Measurements from ENCODE around the gene HEATR5A. TPM values are rescaled to one million over a fixed set of nuclear protein-coding genes. Genes with fewer than 3 reads are reported as not detected.
"Not testable (repeated sequence)": the region's sequence is repeated elsewhere in the genome, so short reads cannot be mapped to it uniquely, and the experiment has no call there.

HEATR5A gene
- total and polyA plus RNA-seq, 9 of the 15 experiments (the other 6 are each of a cell fraction or from before 2014, with no cell fraction given), result 8.0 to 50.9 (median 23.0) TPM

DNA sequence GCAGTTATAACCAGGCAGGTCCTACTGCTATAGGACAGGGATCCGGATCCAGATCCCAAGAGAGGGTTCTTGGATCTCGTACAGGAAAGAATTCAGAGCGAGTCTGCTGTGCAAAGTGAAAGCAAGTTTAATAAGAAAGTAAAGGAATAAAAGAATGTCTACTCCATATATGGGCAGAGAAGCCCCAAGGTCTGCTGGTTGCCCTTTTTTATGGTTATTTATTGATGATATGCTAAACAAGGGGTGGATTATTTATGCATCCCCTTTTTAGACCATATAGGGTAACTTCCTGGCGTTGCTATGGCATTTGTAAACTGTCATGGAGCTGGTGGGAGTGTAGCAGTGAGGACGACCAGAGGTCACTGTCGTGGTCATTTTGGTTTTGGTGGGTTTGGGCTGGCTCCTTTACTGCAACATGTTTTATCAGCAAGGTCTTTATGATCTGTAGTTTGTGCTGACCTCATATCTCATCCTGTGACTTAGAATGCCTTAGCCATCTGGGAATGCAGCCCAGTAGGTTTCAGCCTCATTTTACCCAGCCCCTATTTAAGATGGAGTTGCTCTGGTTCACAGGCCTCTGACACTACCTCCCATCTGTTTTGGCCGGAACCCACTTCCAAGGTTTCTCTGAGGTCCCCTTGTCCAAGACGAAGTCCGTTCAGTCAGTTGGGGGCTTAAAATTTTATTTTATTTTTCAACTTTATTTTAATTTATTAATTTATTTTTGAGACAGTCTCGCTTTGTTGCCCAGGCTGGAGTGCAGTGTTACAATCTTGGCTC is 178.0 kb downstream of the HEATR5A start (continued):
- TF ChIP-seq, protein P1, sequence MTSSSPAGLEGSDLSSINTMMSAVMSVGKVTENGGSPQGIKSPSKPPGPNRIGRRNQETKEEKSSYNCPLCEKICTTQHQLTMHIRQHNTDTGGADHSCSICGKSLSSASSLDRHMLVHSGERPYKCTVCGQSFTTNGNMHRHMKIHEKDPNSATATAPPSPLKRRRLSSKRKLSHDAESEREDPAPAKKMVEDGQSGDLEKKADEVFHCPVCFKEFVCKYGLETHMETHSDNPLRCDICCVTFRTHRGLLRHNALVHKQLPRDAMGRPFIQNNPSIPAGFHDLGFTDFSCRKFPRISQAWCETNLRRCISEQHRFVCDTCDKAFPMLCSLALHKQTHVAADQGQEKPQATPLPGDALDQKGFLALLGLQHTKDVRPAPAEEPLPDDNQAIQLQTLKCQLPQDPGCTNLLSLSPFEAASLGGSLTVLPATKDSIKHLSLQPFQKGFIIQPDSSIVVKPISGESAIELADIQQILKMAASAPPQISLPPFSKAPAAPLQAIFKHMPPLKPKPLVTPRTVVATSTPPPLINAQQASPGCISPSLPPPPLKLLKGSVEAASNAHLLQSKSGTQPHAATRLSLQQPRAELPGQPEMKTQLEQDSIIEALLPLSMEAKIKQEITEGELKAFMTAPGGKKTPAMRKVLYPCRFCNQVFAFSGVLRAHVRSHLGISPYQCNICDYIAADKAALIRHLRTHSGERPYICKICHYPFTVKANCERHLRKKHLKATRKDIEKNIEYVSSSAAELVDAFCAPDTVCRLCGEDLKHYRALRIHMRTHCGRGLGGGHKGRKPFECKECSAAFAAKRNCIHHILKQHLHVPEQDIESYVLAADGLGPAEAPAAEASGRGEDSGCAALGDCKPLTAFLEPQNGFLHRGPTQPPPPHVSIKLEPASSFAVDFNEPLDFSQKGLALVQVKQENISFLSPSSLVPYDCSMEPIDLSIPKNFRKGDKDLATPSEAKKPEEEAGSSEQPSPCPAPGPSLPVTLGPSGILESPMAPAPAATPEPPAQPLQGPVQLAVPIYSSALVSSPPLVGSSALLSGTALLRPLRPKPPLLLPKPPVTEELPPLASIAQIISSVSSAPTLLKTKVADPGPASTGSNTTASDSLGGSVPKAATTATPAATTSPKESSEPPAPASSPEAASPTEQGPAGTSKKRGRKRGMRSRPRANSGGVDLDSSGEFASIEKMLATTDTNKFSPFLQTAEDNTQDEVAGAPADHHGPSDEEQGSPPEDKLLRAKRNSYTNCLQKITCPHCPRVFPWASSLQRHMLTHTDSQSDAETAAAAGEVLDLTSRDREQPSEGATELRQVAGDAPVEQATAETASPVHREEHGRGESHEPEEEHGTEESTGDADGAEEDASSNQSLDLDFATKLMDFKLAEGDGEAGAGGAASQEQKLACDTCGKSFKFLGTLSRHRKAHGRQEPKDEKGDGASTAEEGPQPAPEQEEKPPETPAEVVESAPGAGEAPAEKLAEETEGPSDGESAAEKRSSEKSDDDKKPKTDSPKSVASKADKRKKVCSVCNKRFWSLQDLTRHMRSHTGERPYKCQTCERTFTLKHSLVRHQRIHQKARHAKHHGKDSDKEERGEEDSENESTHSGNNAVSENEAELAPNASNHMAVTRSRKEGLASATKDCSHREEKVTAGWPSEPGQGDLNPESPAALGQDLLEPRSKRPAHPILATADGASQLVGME (CRISPR knock-in tag; IDR thresholded peaks at IDR 0.05), result peak; percentile 87; the same call in 1 of the 2 replicates
- peak; percentile 89 for TF ChIP-seq ETS2 (tag; IDR thresholded peaks at IDR 0.05; ENCODE audit: borderline replicate concordance, poor library complexity, severe bottlenecking)
- TF ChIP-seq SMAD3 (CRISPR knock-in tag; conservative IDR thresholded peaks at IDR 0.05), result peak; percentile 98
- TF ChIP-seq ZFPM2 (CRISPR knock-in tag; IDR thresholded peaks at IDR 0.05), result 0 out of 2 replicates have a peak, but pooled peaks have one; percentile 62
- TF ChIP-seq HOXB6 (CRISPR knock-in tag; IDR thresholded peaks at IDR 0.05; ENCODE audit: borderline replicate concordance), result peak; percentile 78; the same call in 1 of the 2 replicates
- peak; percentile 52; the same call in 1 of the 2 replicates for TF ChIP-seq ZNF785 (CRISPR knock-in tag; IDR thresholded peaks at IDR 0.05)
- TF ChIP-seq NFXL1 (CRISPR knock-in tag; IDR thresholded peaks at IDR 0.05), result peak; percentile 91
- TF ChIP-seq IFI16 (CRISPR knock-in tag; IDR thresholded peaks at IDR 0.05), result peak; percentile 92
- peak; percentile 98 for TF ChIP-seq SMAD4 (CRISPR knock-in tag; conservative IDR thresholded peaks at IDR 0.05)
- TF ChIP-seq, protein P2, sequence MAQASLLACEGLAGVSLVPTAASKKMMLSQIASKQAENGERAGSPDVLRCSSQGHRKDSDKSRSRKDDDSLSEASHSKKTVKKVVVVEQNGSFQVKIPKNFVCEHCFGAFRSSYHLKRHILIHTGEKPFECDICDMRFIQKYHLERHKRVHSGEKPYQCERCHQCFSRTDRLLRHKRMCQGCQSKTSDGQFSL (CRISPR knock-in tag; IDR thresholded peaks at IDR 0.05), result not testable (repeated sequence)
- TF ChIP-seq, protein P2 (tag; IDR thresholded peaks at IDR 0.05), result peak in 1 of 2 experiments; percentile 97; a peak in 2 of 4 replicates
- TF ChIP-seq ERF (CRISPR knock-in tag; IDR thresholded peaks at IDR 0.05), result peak; percentile 97
- peak; percentile 95 for TF ChIP-seq ZNF311 (CRISPR knock-in tag; IDR thresholded peaks at IDR 0.05)
- peak; percentile 95 for TF ChIP-seq ZBTB9 (CRISPR knock-in tag; IDR thresholded peaks at IDR 0.05)
- peak; percentile 95 for TF ChIP-seq GTF2A2 (tag; IDR thresholded peaks at IDR 0.05)
- peak in 1 of 2 experiments; percentile 98; a peak in 2 of 4 replicates for TF ChIP-seq TEAD1 (CRISPR knock-in tag; IDR thresholded peaks at IDR 0.05)
- TF ChIP-seq ZBTB26 (CRISPR knock-in tag; IDR thresholded peaks at IDR 0.05), result peak; percentile 92
